GM23248 (cell line): ENCODE results near the gene ZNRF2.

Experiments
- EZH2 ChIP-seq: fragments of 200-600 bp; sonication (generic); IDR thresholded peaks from 2 replicates; pipeline ENCODE4 v1.6.1; 2018; ENCODE audit warnings: antibody characterized with exemption, mild to moderate bottlenecking; ENCODE audit not compliant: insufficient read depth, poor library complexity, severe bottlenecking
- EZH2phosphoT487 ChIP-seq: fragments of 200-600 bp; sonication (generic); IDR thresholded peaks from 2 replicates; pipeline ENCODE4 v1.6.1; 2018; ENCODE audit warnings: antibody characterized with exemption, moderate library complexity, mild to moderate bottlenecking, low read depth; ENCODE audit not compliant: insufficient read depth

DNA sequence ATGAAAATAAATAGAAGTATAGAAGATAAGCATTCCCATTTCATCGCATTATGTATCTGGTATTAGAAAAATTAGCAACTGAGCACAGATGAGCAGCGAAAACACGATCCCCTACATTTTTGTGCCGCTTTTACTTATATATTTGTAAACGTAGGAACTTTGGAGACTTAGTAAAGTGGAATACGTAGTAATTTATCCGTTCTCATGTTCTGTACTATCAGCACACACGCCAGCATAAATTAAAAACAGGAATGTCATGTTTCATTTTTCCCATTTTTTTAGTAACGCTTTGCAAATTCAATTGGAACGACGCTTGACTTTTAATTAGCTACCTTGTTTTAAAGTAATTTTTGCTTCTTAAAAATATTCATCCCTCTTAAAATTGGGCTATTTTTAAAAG lies 2.4 kb downstream of the ZNRF2 start:
- no peak for TF ChIP-seq EZH2
- TF ChIP-seq EZH2phosphoT487 = no peak
